Keratinocyte (primary cell): ENCODE measurements around the gene TANGO2.

Experiments
- EZH2 ChIP-seq: IDR thresholded peaks from one replicate; pipeline ENCODE4 v1.6.1; 2012; ENCODE audit warnings: inconsistent platforms, mild to moderate bottlenecking, low read length, moderate library complexity
- TF ChIP-seq, protein P1 (sequence below), 3 experiments: IDR thresholded peaks in 1 of 3; conservative IDR thresholded peaks in 1 of 3; optimal IDR thresholded peaks in 1 of 3; 2 replicates in 2 of 3; 3 replicates in 1 of 3; pipeline versions ENCODE3 to v1.5.1; 2011; ENCODE audit warnings: low read length in 3 of 3, mild to moderate bottlenecking in 3 of 3, moderate library complexity in 2 of 3, control low read depth in 1 of 3, inconsistent platforms in 1 of 3; ENCODE audit not compliant: insufficient read depth in 2 of 3; ENCODE audit errors: extremely low read depth in 1 of 3

GRCh38 chr22:19987394-19988306 is 33.3 kb upstream of the TANGO2 start:
- TF ChIP-seq, protein P1, sequence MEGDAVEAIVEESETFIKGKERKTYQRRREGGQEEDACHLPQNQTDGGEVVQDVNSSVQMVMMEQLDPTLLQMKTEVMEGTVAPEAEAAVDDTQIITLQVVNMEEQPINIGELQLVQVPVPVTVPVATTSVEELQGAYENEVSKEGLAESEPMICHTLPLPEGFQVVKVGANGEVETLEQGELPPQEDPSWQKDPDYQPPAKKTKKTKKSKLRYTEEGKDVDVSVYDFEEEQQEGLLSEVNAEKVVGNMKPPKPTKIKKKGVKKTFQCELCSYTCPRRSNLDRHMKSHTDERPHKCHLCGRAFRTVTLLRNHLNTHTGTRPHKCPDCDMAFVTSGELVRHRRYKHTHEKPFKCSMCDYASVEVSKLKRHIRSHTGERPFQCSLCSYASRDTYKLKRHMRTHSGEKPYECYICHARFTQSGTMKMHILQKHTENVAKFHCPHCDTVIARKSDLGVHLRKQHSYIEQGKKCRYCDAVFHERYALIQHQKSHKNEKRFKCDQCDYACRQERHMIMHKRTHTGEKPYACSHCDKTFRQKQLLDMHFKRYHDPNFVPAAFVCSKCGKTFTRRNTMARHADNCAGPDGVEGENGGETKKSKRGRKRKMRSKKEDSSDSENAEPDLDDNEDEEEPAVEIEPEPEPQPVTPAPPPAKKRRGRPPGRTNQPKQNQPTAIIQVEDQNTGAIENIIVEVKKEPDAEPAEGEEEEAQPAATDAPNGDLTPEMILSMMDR (optimal IDR thresholded peaks at IDR 0.05 in 1 of 3, IDR thresholded peaks at IDR 0.05 in 1 of 3, conservative IDR thresholded peaks at IDR 0.05 in 1 of 3; ENCODE audit: extremely low read depth in 1 of 3, insufficient read depth in 2 of 3, low read length in 3 of 3): no peak
- TF ChIP-seq EZH2: no peak
